ENCODE measurements around the gene LTBP4. TPM values are rescaled to one million over a fixed set of nuclear protein-coding genes. Genes with fewer than 3 reads are reported as not detected.

Gene LTBP4, protein sequence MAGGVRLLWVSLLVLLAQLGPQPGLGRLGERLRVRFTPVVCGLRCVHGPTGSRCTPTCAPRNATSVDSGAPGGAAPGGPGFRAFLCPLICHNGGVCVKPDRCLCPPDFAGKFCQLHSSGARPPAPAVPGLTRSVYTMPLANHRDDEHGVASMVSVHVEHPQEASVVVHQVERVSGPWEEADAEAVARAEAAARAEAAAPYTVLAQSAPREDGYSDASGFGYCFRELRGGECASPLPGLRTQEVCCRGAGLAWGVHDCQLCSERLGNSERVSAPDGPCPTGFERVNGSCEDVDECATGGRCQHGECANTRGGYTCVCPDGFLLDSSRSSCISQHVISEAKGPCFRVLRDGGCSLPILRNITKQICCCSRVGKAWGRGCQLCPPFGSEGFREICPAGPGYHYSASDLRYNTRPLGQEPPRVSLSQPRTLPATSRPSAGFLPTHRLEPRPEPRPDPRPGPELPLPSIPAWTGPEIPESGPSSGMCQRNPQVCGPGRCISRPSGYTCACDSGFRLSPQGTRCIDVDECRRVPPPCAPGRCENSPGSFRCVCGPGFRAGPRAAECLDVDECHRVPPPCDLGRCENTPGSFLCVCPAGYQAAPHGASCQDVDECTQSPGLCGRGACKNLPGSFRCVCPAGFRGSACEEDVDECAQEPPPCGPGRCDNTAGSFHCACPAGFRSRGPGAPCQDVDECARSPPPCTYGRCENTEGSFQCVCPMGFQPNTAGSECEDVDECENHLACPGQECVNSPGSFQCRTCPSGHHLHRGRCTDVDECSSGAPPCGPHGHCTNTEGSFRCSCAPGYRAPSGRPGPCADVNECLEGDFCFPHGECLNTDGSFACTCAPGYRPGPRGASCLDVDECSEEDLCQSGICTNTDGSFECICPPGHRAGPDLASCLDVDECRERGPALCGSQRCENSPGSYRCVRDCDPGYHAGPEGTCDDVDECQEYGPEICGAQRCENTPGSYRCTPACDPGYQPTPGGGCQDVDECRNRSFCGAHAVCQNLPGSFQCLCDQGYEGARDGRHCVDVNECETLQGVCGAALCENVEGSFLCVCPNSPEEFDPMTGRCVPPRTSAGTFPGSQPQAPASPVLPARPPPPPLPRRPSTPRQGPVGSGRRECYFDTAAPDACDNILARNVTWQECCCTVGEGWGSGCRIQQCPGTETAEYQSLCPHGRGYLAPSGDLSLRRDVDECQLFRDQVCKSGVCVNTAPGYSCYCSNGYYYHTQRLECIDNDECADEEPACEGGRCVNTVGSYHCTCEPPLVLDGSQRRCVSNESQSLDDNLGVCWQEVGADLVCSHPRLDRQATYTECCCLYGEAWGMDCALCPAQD (N-terminal part only)
- 25.5 and 30.8 TPM in 2 replicates for total RNA-seq (2022)
- Bru-seq, nascent RNA: percentile 42 among the genes with signal in this experiment
- percentile 41 among the genes with signal in this experiment for BruChase-seq, experiment 1, labeled RNA remaining after a 2-hour chase
- BruChase-seq, experiment 2, labeled RNA remaining after a 6-hour chase: percentile 47 among the genes with signal in this experiment
- long read RNA-seq, full-length matches to known transcripts: 1 of 20 reads
- long read RNA-seq, partial matches to known transcripts: 10 of 20 reads
- long read RNA-seq, other reads (novel, unspliced or antisense): 9 of 20 reads

- peaks cover 23% of the 10 kb centered on the region for H3K36me3 Mint-ChIP-seq (ENCODE audit: insufficient read depth, unreplicated experiment)
- peak in 1 of 2 experiments; percentile 65 for DNase-seq
- TF ChIP-seq, protein P1, sequence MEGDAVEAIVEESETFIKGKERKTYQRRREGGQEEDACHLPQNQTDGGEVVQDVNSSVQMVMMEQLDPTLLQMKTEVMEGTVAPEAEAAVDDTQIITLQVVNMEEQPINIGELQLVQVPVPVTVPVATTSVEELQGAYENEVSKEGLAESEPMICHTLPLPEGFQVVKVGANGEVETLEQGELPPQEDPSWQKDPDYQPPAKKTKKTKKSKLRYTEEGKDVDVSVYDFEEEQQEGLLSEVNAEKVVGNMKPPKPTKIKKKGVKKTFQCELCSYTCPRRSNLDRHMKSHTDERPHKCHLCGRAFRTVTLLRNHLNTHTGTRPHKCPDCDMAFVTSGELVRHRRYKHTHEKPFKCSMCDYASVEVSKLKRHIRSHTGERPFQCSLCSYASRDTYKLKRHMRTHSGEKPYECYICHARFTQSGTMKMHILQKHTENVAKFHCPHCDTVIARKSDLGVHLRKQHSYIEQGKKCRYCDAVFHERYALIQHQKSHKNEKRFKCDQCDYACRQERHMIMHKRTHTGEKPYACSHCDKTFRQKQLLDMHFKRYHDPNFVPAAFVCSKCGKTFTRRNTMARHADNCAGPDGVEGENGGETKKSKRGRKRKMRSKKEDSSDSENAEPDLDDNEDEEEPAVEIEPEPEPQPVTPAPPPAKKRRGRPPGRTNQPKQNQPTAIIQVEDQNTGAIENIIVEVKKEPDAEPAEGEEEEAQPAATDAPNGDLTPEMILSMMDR (IDR thresholded peaks at IDR 0.05; ENCODE audit: insufficient read depth in 1 of 2, low read depth in 1 of 2, low read length in 1 of 2, severe bottlenecking in 1 of 2, unreplicated experiment in 1 of 2): peak in 1 of 2 experiments; percentile 48
- peaks cover 44% of the 10 kb centered on the region for H3K4me1 Mint-ChIP-seq (ENCODE audit: low read depth, unreplicated experiment)
- ChIA-PET CTCF (interaction anchor here (1.0 to 2.1 kb wide), 3 partner anchors 8 to 52 kb away, joined by 4 to 11 read pairs (median 5); no protein-coding TSS in a partner anchor), POLR2A (no interaction called here)
- Histone ChIP-seq H3K4me3 (ENCODE audit: low read depth, low read length) (peak within 1 kb of the TSS; percentile 60), H3K9me3 (no peaks in the 10 kb centered on the region), H3K27me3 (replicated peaks; ENCODE audit: control insufficient read depth, insufficient read depth, low read length) (peaks cover 4% of the 10 kb centered on the region; the same call in 1 of the 2 replicates), H3K4me1 (peaks cover 47% of the 10 kb centered on the region), H3K36me3 (ENCODE audit: control insufficient read depth, insufficient read depth, low read length) (no peaks in the 10 kb centered on the region)
- no TSS peak for BruUV-seq (replicated peaks)
- peaks cover 19% of the 10 kb centered on the region for H3K27me3 Mint-ChIP-seq (ENCODE audit: insufficient read depth, unreplicated experiment)
- peak within 1 kb of the TSS; percentile 87 for H3K4me3 Mint-ChIP-seq (ENCODE audit: unreplicated experiment)
- intact Hi-C loops (cut with micrococcal nuclease; ENCODE audit: unreplicated experiment): loop anchor here (5.0 kb wide), 2 partner anchors 134 to 294 kb away; partner anchors contain the start of genes BLVRB and SPTBN4
- H3K9me3 Mint-ChIP-seq (ENCODE audit: unreplicated experiment): no peaks in the 10 kb centered on the region
- no peak within 1 kb of the TSS for H3K27ac Mint-ChIP-seq (ENCODE audit: unreplicated experiment)
These were observed at the start of gene LTBP4 for GRCh38 chr19:40601134-40601974. Gene LTBP4 (plus strand): TSS chr19:40601369. CDS start chr19:40601388, 19 bp downstream.

GRCh38 chr19:40552848-40553247 lies 48.3 kb upstream of the LTBP4 start:
- Mint-ChIP-seq H3K4me1 (ENCODE audit: low read depth, unreplicated experiment) (peaks cover 11% of the 10 kb centered on the region), H3K27ac (ENCODE audit: unreplicated experiment) (no peak overlapping the region), H3K36me3 (ENCODE audit: insufficient read depth, unreplicated experiment) (no peaks in the 10 kb centered on the region), H3K9me3 (ENCODE audit: unreplicated experiment) (no peaks in the 10 kb centered on the region), H3K4me3 (ENCODE audit: unreplicated experiment) (no peak overlapping the region), H3K27me3 (ENCODE audit: insufficient read depth, unreplicated experiment) (peaks cover 33% of the 10 kb centered on the region)
- no peak for DNase-seq
- no TSS peak for BruUV-seq (replicated peaks)
- TF ChIP-seq, protein P1 (IDR thresholded peaks at IDR 0.05; ENCODE audit: insufficient read depth in 1 of 2, low read depth in 1 of 2, low read length in 1 of 2, severe bottlenecking in 1 of 2, unreplicated experiment in 1 of 2): no peak
- ChIA-PET CTCF (no interaction called here), POLR2A (no interaction called here)
- 0 out of 2 replicates have a peak, but pooled peaks cover 10% of the 10 kb centered on the region for H3K4me1 ChIP-seq
- no peaks in the 10 kb centered on the region; the same call in 1 of the 2 replicates for H3K27me3 ChIP-seq (replicated peaks; ENCODE audit: control insufficient read depth, insufficient read depth, low read length)
- intact Hi-C loops (cut with micrococcal nuclease; ENCODE audit: unreplicated experiment): no loop called here
- no peaks in the 10 kb centered on the region for H3K36me3 ChIP-seq (ENCODE audit: control insufficient read depth, insufficient read depth, low read length)
- no peak overlapping the region for H3K4me3 ChIP-seq (ENCODE audit: low read depth, low read length)
- H3K9me3 ChIP-seq: no peaks in the 10 kb centered on the region
